Measurements from ENCODE around the gene HOXC5. TPM values are rescaled to one million over a fixed set of nuclear protein-coding genes. Genes with fewer than 3 reads are reported as not detected.

HOXC5 gene
- total and polyA plus RNA-seq, 8 donors = 0.25 to 1.3 TPM; not detected in 6

GRCh38 chr12:53987787-53988230 is 45.0 kb upstream of the HOXC5 start:
- H3K9me3 ChIP-seq = peaks cover 0 to 11% (median 0%) of the 10 kb centered on the region in 4 donors
- peaks cover 89 to 100% (median 100%) of the 10 kb centered on the region in 3 donors for H3K27me3 ChIP-seq
- H3K36me3 ChIP-seq = no peaks in the 10 kb centered on the region
- TF ChIP-seq EP300 (IDR thresholded peaks at IDR 0.05) (no peak), POLR2AphosphoS5 (IDR thresholded peaks at IDR 0.05) (no peak), POLR2A (IDR thresholded peaks at IDR 0.05) (no peak)
- TF ChIP-seq, protein P1, sequence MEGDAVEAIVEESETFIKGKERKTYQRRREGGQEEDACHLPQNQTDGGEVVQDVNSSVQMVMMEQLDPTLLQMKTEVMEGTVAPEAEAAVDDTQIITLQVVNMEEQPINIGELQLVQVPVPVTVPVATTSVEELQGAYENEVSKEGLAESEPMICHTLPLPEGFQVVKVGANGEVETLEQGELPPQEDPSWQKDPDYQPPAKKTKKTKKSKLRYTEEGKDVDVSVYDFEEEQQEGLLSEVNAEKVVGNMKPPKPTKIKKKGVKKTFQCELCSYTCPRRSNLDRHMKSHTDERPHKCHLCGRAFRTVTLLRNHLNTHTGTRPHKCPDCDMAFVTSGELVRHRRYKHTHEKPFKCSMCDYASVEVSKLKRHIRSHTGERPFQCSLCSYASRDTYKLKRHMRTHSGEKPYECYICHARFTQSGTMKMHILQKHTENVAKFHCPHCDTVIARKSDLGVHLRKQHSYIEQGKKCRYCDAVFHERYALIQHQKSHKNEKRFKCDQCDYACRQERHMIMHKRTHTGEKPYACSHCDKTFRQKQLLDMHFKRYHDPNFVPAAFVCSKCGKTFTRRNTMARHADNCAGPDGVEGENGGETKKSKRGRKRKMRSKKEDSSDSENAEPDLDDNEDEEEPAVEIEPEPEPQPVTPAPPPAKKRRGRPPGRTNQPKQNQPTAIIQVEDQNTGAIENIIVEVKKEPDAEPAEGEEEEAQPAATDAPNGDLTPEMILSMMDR (IDR thresholded peaks at IDR 0.05) = no peak
- H3K4me1 ChIP-seq = peaks cover 15 to 42% (median 33%) of the 10 kb centered on the region in 4 donors
- 7 to 23% (median 10%) methylated on average over 4 of the region's 4 CpGs for WGBS, 5 donors
- intact Hi-C loops (cut with DNase I; ENCODE audit: low total_unique reads) = no loop called here
- no peak for DNase-seq
- H3K4me3 ChIP-seq = no peak overlapping the region
- H3K27ac ChIP-seq = no peak overlapping the region

DNA sequence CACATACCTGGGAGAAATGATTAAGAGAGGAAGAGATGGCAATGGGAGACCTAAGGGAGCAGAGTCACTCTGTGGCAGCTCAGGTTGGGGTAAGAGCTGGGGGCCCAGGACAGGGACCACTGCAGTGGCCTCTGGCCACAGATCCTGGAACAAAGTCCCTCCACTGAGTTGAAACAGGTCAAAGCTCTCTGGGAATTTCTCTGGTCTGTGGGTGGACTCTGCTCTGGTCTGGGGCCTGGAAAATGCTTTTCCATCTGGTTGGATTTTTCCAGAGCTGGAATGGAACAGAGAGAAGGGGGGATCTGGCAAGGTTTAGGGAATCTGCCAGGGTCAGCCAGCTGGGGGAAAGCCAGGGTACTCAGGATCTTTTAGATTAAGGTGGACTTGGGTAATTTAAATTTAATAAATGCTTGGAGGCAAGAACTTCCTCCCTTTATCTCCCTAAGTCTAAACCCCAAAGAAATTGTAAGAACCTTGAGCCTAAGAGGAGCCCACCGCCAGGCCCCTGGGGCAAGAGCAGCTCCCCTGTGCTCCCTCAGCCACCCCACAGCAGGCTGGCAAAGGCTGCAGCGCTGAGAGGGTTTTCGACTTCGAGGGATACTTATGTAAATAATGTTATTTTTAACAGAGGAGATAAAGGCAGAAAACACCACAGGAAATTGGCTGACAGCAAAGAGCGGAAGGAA is 44.2 kb upstream of the HOXC5 start:
- Histone ChIP-seq H3K27me3 (peaks cover 87 to 100% (median 100%) of the 10 kb centered on the region in 3 donors), H3K4me3 (no peak overlapping the region), H3K9me3 (peaks cover 0 to 11% (median 0%) of the 10 kb centered on the region in 4 donors), H3K4me1 (peaks cover 15 to 38% (median 33%) of the 10 kb centered on the region in 4 donors), H3K36me3 (no peaks in the 10 kb centered on the region), H3K27ac (no peak overlapping the region)
- no peak for DNase-seq
- TF ChIP-seq POLR2A (IDR thresholded peaks at IDR 0.05) (no peak), EP300 (IDR thresholded peaks at IDR 0.05) (no peak), POLR2AphosphoS5 (IDR thresholded peaks at IDR 0.05) (no peak)
- TF ChIP-seq, protein P1 (IDR thresholded peaks at IDR 0.05) = no peak
- 3 to 13% (median 5%) methylated on average over 5 of the region's 5 CpGs for WGBS, 5 donors
- intact Hi-C loops (cut with DNase I; ENCODE audit: low total_unique reads) = no loop called here

DNA sequence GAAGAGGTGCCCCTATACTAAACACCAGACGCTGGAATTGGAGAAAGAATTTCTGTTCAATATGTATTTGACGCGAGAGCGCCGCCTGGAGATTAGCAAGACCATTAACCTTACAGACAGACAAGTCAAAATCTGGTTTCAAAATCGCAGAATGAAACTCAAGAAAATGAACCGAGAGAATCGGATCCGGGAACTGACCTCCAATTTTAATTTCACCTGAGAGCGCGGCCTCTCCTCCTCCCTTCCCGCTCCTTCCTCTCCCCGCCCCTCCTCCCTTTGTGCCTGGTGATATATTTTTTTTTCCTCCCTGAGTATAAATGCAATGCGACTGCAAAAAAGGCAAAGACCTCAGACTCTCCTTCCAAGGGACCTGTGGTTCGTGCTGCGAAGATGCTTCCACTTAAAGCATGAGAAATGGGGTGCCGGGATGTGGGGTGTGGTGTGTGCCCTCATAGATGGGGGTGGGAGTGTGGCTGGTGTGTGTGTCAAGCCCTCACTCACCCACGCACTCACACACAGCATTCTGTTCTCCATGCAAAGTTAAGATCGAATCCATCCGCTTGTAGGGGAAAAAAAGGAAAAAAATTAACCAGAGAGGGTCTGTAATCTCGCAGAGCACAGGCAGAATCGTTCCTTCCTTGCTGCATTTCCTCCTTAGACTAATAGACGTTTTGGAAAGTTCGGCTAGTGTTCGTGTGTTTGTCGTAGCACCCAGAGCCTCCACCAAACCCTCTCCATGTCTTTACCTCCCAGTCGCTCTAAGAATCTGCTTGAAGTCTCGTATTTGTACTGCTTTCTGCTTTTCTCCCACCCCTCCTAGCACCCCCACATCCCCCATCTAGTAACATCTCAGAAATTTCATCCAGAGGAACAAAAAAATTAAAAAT is 43.4 kb upstream of the HOXC5 start:
- Histone ChIP-seq H3K9me3 (peaks cover 0 to 11% (median 0%) of the 10 kb centered on the region in 4 donors), H3K27me3 (peaks cover 87 to 100% (median 100%) of the 10 kb centered on the region in 3 donors), H3K4me1 (peaks cover 20 to 40% (median 35%) of the 10 kb centered on the region in 4 donors), H3K4me3 (no peak overlapping the region), H3K27ac (no peak overlapping the region), H3K36me3 (no peaks in the 10 kb centered on the region)
- 3 to 8% (median 6%) methylated on average over 28 of the region's 28 CpGs for WGBS, 5 donors
- DNase-seq = peak in 1 of 2 donors; percentile 70
- intact Hi-C loops (cut with DNase I; ENCODE audit: low total_unique reads) = no loop called here
- TF ChIP-seq POLR2A (IDR thresholded peaks at IDR 0.05) (no peak), EP300 (IDR thresholded peaks at IDR 0.05) (no peak), POLR2AphosphoS5 (IDR thresholded peaks at IDR 0.05) (no peak)
- TF ChIP-seq, protein P1 (IDR thresholded peaks at IDR 0.05) = no peak

DNA sequence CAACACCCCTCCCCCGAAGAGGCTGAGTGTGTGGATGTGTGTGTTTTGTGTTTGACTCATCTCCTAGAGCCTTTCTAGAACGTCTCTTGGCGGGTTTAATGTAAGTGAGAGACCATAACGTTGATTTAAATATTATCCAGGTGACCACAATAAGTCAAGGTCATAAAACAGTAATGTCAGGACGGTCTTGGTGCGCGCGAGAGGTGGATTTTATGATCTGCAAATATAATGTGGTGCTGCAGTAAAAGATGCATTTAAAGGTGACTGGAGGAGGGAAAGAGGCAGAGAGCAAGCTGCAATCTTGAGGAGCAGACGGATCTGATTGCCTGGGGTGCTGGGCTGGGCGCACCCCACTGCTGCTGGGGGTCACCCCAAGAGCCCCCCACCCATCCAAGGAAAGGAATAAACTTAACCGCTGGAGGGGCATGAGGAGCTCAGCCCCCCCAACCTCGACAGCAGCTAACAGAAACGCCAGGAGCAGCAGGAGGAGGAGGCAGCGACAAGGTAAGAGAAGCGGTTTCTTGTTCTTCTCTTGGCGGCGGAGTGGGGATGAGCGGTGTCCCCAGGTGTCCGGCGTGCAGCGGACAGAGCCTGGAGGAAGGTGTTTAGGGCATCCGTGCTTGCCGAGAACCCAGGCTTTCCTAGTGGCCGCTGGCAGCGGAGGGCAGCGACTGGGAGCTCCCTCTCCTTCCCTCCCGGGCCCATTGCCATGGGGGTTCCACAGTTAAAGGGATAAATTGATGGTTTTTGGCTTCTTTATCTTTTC is 42.4 kb upstream of the HOXC5 start:
- H3K36me3 ChIP-seq = no peaks in the 10 kb centered on the region
- H3K27ac ChIP-seq = no peak overlapping the region
- TF ChIP-seq, protein P1 (IDR thresholded peaks at IDR 0.05) = no peak
- TF ChIP-seq EP300 (IDR thresholded peaks at IDR 0.05) = no peak
- no peak for TF ChIP-seq POLR2A (IDR thresholded peaks at IDR 0.05)
- no peak for TF ChIP-seq POLR2AphosphoS5 (IDR thresholded peaks at IDR 0.05)
- DNase-seq = no peak
- H3K9me3 ChIP-seq = peaks cover 0 to 1% (median 0%) of the 10 kb centered on the region in 4 donors
- peaks cover 87 to 100% (median 100%) of the 10 kb centered on the region in 3 donors for H3K27me3 ChIP-seq
- 5 to 9% (median 6%) methylated on average over 18 to 27 of the region's 27 CpGs for WGBS, 5 donors
- peaks cover 24 to 40% (median 35%) of the 10 kb centered on the region in 4 donors for H3K4me1 ChIP-seq
- H3K4me3 ChIP-seq = no peak overlapping the region
- intact Hi-C loops (cut with DNase I; ENCODE audit: low total_unique reads) = no loop called here
